ENCODE results near the gene CSTPP1. TPM values are rescaled to one million over a fixed set of nuclear protein-coding genes. Genes with fewer than 3 reads are reported as not detected.

Gene CSTPP1
- total RNA-seq, 2 experiments from 2014 or later = 12.8 to 14.4 TPM

DNA sequence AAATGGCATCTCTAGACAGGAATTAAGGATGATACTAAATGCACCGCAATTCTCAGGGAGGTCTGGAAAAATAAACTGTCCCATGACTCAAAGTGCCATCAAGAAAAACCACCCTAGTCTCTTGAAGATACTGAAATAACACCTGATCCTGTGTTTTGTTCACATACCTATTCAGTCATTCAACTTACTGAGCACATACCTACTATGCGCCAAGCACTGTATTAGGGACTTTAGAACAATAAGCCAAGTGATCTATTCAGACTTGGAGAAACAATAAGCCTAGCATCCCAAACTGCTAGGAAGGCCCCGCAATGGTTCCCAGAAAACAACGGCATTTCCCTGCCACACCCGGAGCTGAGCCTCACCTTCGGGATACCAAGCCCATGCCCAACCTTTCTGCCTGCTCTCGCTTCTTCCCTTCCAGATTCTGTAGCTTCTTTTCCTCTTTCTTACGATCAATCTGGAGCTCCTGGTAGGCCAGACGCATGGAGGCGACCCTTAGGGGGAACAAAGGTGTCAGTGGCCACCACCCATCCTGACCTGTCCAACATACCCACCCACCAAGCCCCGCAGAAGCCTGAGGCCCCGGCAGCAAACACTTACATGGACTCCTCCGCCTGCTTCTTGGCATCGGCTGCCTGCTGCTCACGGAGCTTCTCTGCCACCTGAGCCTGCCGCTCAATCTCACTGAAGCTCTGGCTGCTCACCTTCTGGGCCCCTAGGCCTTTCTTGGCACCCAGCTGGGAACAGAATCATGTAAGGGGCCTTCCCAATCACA, 234.7 kb downstream of the CSTPP1 start:
- POLR2A ChIA-PET = interaction anchor here (1.5 to 3.6 kb wide), 2 partner anchors 8 to 15 kb away, joined by 5 to 20 read pairs; partner anchors contain the start of gene PACSIN3

GRCh38 chr11:47171856-47172255, 235.3 kb downstream of the CSTPP1 start:
- H3K9me3 Mint-ChIP-seq = no peaks in the 10 kb centered on the region
- DNase-seq (no peak), ATAC-seq (no peak)
- ChIA-PET POLR2A (interaction anchor here (0.9 to 3.6 kb wide), 3 partner anchors 9 to 15 kb away, joined by 5 to 20 read pairs (median 5); partner anchors contain the start of gene PACSIN3), CTCF (interaction anchor here (1.0 to 2.9 kb wide), 5 partner anchors 9 to 39 kb away, joined by 3 to 21 read pairs (median 5); no protein-coding TSS in a partner anchor)
- no peak overlapping the region for H3K4me3 Mint-ChIP-seq
- peaks cover 35% of the 10 kb centered on the region for H3K4me1 Mint-ChIP-seq (ENCODE audit: low read depth)
- no peaks in the 10 kb centered on the region for H3K27me3 Mint-ChIP-seq
- peaks cover 34% of the 10 kb centered on the region for H3K36me3 Mint-ChIP-seq (ENCODE audit: low read depth)
- no peak overlapping the region for H3K27ac Mint-ChIP-seq
- intact Hi-C loops (cut with micrococcal nuclease) = no loop called here
- TF ChIP-seq, protein P1, sequence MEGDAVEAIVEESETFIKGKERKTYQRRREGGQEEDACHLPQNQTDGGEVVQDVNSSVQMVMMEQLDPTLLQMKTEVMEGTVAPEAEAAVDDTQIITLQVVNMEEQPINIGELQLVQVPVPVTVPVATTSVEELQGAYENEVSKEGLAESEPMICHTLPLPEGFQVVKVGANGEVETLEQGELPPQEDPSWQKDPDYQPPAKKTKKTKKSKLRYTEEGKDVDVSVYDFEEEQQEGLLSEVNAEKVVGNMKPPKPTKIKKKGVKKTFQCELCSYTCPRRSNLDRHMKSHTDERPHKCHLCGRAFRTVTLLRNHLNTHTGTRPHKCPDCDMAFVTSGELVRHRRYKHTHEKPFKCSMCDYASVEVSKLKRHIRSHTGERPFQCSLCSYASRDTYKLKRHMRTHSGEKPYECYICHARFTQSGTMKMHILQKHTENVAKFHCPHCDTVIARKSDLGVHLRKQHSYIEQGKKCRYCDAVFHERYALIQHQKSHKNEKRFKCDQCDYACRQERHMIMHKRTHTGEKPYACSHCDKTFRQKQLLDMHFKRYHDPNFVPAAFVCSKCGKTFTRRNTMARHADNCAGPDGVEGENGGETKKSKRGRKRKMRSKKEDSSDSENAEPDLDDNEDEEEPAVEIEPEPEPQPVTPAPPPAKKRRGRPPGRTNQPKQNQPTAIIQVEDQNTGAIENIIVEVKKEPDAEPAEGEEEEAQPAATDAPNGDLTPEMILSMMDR (IDR thresholded peaks at IDR 0.05) = no peak

More for the DNA sequence above, 234.7 kb downstream of the CSTPP1 start:
- peaks cover 38% of the 10 kb centered on the region for H3K36me3 Mint-ChIP-seq (ENCODE audit: low read depth)
- TF ChIP-seq, protein P1 (IDR thresholded peaks at IDR 0.05) = no peak
- H3K27me3 Mint-ChIP-seq = no peaks in the 10 kb centered on the region
- H3K9me3 Mint-ChIP-seq = no peaks in the 10 kb centered on the region
- ATAC-seq = no peak
- CTCF ChIA-PET = interaction anchor here (1.0 to 2.9 kb wide), 5 partner anchors 8 to 40 kb away, joined by 3 to 21 read pairs (median 5); no protein-coding TSS in a partner anchor
- H3K4me3 Mint-ChIP-seq = no peak overlapping the region
- intact Hi-C loops (cut with micrococcal nuclease) = no loop called here
- peak overlapping the region; percentile 52 for H3K27ac Mint-ChIP-seq
- DNase-seq = no peak
- peaks cover 35% of the 10 kb centered on the region for H3K4me1 Mint-ChIP-seq (ENCODE audit: low read depth)

DNA sequence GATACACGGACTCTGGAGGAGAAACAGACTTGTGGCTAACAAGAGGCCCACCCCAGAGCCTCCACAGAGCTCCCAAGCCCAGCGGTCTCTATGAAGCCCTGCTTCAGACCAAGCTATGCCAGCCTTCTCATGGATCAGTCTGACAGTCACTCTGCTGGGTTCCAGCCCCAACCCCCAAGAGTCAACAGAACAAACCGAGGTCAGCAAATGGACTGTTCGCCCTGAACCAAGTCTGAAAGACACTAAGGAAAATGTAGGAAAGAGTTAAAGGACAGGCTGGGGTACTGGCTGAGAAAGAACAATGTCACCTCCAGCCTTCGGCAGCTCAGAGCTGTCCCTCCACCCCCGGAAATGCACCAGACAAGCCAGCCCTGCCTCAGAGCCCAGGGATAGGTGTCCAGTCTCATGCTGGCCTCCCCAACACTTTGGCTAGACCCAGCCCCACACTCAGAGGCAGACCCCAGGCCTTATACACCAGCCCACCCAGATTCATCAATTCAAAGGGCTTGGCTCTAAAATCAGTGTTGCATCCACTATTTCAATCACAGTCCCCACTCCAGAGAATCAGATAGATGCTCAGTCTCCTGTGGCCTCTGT, 236.3 kb downstream of the CSTPP1 start:
- Mint-ChIP-seq H3K4me3 (no peak overlapping the region), H3K4me1 (ENCODE audit: low read depth) (peaks cover 40% of the 10 kb centered on the region)

GRCh38 chr11:47175746-47176327, 239.3 kb downstream of the CSTPP1 start:
- H3K36me3 Mint-ChIP-seq (ENCODE audit: low read depth) = peaks cover 28% of the 10 kb centered on the region
- DNase-seq (no peak), ATAC-seq (no peak)
- peak overlapping the region; percentile 99 for H3K27ac Mint-ChIP-seq
- peak overlapping the region; percentile 94 for H3K4me3 Mint-ChIP-seq
- CTCF ChIA-PET = interaction anchor here (1.0 to 2.5 kb wide), 2 partner anchors 13 to 23 kb away, joined by 3 to 10 read pairs; no protein-coding TSS in a partner anchor
- H3K4me1 Mint-ChIP-seq (ENCODE audit: low read depth) = peaks cover 44% of the 10 kb centered on the region
- H3K9me3 Mint-ChIP-seq = no peaks in the 10 kb centered on the region
- POLR2A ChIA-PET = interaction anchor here (0.8 to 5.5 kb wide), 4 partner anchors 9 to 110 kb away, joined by 3 to 41 read pairs (median 4); partner anchors contain the start of gene DDB2
- TF ChIP-seq, protein P1 (IDR thresholded peaks at IDR 0.05) = no peak
- intact Hi-C loops (cut with micrococcal nuclease) = loop anchor here (5.0 kb wide), 2 partner anchors 41 to 81 kb away; partner anchors contain the start of gene NR1H3
- no peaks in the 10 kb centered on the region for H3K27me3 Mint-ChIP-seq

More for the DNA sequence above, 236.3 kb downstream of the CSTPP1 start:
- intact Hi-C loops (cut with micrococcal nuclease) = no loop called here
- H3K27ac Mint-ChIP-seq = peak overlapping the region; percentile 49
- no peaks in the 10 kb centered on the region for H3K27me3 Mint-ChIP-seq
- peaks cover 34% of the 10 kb centered on the region for H3K36me3 Mint-ChIP-seq (ENCODE audit: low read depth)
- H3K9me3 Mint-ChIP-seq = no peaks in the 10 kb centered on the region
- ChIA-PET POLR2A (interaction anchor here (0.9 to 3.6 kb wide), 2 partner anchors 10 to 15 kb away, joined by 5 to 20 read pairs; no protein-coding TSS in a partner anchor), CTCF (interaction anchor here (1.3 to 2.9 kb wide), 3 partner anchors 10 to 87 kb away, joined by 3 to 21 read pairs (median 10); no protein-coding TSS in a partner anchor)
- DNase-seq = no peak
- TF ChIP-seq, protein P1 (IDR thresholded peaks at IDR 0.05) = no peak
- no peak for ATAC-seq
